CD4-positive, alpha-beta T cell treated with Interleukin-4 for 1 hour (primary cell): ENCODE data around the gene LSM14A.

Experiments
- DNase-seq, 2 donors: peaks; one replicate each; pipeline ENCODE4 v3.0.0-alpha.2; 2020 to 2022

LSM14A gene

GRCh38 chr19:34259367-34260095 is 87.2 kb downstream of the LSM14A start:
- no peak for DNase-seq

GRCh38 chr19:34260771-34261173 is 88.5 kb downstream of the LSM14A start:
- no peak for DNase-seq

GRCh38 chr19:34261334-34262109 is 89.2 kb downstream of the LSM14A start:
- no peak for DNase-seq

GRCh38 chr19:34263745-34264237 is 91.5 kb downstream of the LSM14A start:
- DNase-seq, result no peak

GRCh38 chr19:34265221-34265650 is 92.9 kb downstream of the LSM14A start:
- no peak for DNase-seq

- DNase-seq, result peak in 1 of 2 donors; percentile 52
These were observed 96.8 kb downstream of the LSM14A start for GRCh38 chr19:34269081-34269480.

GRCh38 chr19:34269489-34269888 is 97.2 kb downstream of the LSM14A start:
- no peak for DNase-seq

- peak; percentile 87 to 89 for DNase-seq
These were observed 97.8 kb downstream of the LSM14A start for GRCh38 chr19:34269968-34270621.

GRCh38 chr19:34273121-34273520 is 100.8 kb downstream of the LSM14A start:
- DNase-seq, result no peak

- DNase-seq, result no peak
These were observed 102.1 kb downstream of the LSM14A start for GRCh38 chr19:34274284-34274826.

GRCh38 chr19:34274827-34275625 is 102.7 kb downstream of the LSM14A start:
- no peak for DNase-seq

GRCh38 chr19:34275705-34276104 is 103.4 kb downstream of the LSM14A start:
- DNase-seq, result no peak

GRCh38 chr19:34276614-34277013 is 104.3 kb downstream of the LSM14A start:
- DNase-seq, result no peak

GRCh38 chr19:34277244-34277643 is 104.9 kb downstream of the LSM14A start:
- DNase-seq, result no peak

- no peak for DNase-seq
These were observed 106.5 kb downstream of the LSM14A start for GRCh38 chr19:34278783-34279182.
